Calu3 (cell line): ENCODE data around the gene FAF1. TPM values are rescaled to one million over a fixed set of nuclear protein-coding genes. Genes with fewer than 3 reads are reported as not detected.

Experiments used
- BruUV-seq: library from RNA; stranded (reverse); fragments of 400-500 nt; replicated peaks from 2 replicates; lab custom pipeline; 2021; lab: Mats Ljungman, UMichigan
- CTCF ChIA-PET: fragments of 300-600 bp; sonication (Branson Sonifier 250); formaldehyde crosslinking; loops from one replicate; lab custom pipeline; 2022; ENCODE audit warnings: antibody characterized with exemption; lab: Charles Lee
- DNase-seq: peaks from one replicate; pipeline ENCODE4 v3.0.0; 2022
- H3K27ac Mint-ChIP-seq: one replicate; pipeline ENCODE4 v1.8.0; 2022; ENCODE audit warnings: mixed read lengths; ENCODE audit not compliant: unreplicated experiment
- H3K27me3 Mint-ChIP-seq: one replicate; pipeline ENCODE4 v1.8.0; 2022; ENCODE audit warnings: mixed read lengths; ENCODE audit not compliant: unreplicated experiment
- H3K36me3 Mint-ChIP-seq: one replicate; pipeline ENCODE4 v1.8.0; 2022; ENCODE audit warnings: mild to moderate bottlenecking, moderate library complexity, mixed read lengths; ENCODE audit not compliant: insufficient read depth, unreplicated experiment
- H3K4me1 Mint-ChIP-seq: one replicate; pipeline ENCODE4 v1.8.0; 2022; ENCODE audit warnings: mild to moderate bottlenecking, low read depth, mixed read lengths; ENCODE audit not compliant: unreplicated experiment
- H3K4me3 Mint-ChIP-seq: one replicate; pipeline ENCODE4 v1.8.0; 2022; ENCODE audit warnings: mild to moderate bottlenecking, low read depth, moderate library complexity, mixed read lengths; ENCODE audit not compliant: unreplicated experiment
- H3K9me3 Mint-ChIP-seq: one replicate; pipeline ENCODE4 v1.8.0; 2022; ENCODE audit warnings: low read depth, mixed read lengths; ENCODE audit not compliant: unreplicated experiment
- intact Hi-C: fragments of 100-400 bp; cut with micrococcal nuclease; formaldehyde crosslinking; loops from one replicate; pipeline ENCODE4 v1.10.0; 2022; ENCODE audit not compliant: unreplicated experiment
- total RNA-seq: library from RNA; stranded (reverse); gene quantifications from 2 replicates; pipeline ENCODE4 v1.2.3, GENCODE V29; 2022
- TF ChIP-seq, protein P1 (sequence below): fragments of 200-600 bp; IDR thresholded peaks from one replicate; pipeline ENCODE4 v1.8.0; 2022; ENCODE audit warnings: antibody characterized with exemption; ENCODE audit not compliant: unreplicated experiment

FAF1 gene
- total RNA-seq, 1 experiment from 2014 or later: 104 TPM

DNA sequence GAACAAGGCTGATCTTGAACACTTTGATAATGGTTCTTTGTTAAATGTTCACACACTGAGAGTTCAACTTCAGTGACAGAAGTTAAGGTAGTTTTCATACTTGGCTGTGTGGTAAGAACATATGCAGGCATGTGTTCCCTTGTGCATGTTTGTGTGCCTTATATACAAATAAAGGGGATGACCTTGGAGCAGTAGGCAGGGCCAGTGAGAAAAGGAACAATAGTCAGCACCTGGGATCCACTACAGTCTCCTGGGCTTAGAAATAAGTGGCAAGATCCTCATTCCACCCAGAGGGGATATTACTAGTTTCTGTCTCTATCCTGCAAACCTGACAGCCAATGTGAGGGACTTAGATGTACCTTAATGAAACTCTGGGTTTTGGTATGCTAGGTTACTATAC, 486.6 kb downstream of the FAF1 start:
- intact Hi-C loops: no loop called here
- DNase-seq: no peak
- TF ChIP-seq, protein P1, sequence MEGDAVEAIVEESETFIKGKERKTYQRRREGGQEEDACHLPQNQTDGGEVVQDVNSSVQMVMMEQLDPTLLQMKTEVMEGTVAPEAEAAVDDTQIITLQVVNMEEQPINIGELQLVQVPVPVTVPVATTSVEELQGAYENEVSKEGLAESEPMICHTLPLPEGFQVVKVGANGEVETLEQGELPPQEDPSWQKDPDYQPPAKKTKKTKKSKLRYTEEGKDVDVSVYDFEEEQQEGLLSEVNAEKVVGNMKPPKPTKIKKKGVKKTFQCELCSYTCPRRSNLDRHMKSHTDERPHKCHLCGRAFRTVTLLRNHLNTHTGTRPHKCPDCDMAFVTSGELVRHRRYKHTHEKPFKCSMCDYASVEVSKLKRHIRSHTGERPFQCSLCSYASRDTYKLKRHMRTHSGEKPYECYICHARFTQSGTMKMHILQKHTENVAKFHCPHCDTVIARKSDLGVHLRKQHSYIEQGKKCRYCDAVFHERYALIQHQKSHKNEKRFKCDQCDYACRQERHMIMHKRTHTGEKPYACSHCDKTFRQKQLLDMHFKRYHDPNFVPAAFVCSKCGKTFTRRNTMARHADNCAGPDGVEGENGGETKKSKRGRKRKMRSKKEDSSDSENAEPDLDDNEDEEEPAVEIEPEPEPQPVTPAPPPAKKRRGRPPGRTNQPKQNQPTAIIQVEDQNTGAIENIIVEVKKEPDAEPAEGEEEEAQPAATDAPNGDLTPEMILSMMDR: no peak
- Mint-ChIP-seq H3K27ac (no peak overlapping the region), H3K9me3 (no peaks in the 10 kb centered on the region), H3K4me1 (peaks cover 14% of the 10 kb centered on the region), H3K27me3 (no peaks in the 10 kb centered on the region), H3K4me3 (no peak overlapping the region), H3K36me3 (peaks cover 6% of the 10 kb centered on the region)
- no TSS peak for BruUV-seq
- CTCF ChIA-PET: no interaction called here

DNA sequence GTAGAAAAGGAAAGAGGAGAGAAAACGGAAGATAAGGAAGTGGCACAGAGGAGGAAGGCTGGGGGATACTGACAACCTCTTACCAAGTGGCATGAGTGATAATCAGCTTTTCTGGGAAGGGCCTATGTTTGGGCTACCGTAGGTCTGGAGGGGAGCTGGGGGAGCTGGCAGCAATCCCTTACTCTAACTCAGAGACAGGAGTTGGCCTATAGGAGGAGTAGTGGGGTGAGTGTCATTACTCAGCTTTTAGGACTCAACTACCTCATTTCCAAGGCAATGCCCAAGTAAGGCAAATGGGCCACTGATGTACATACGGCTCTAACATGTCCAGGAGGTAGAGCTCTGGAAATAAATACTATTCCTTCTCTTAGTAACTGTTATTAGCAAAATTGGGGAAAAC, 488.1 kb downstream of the FAF1 start:
- Mint-ChIP-seq H3K9me3 (no peaks in the 10 kb centered on the region), H3K4me3 (no peak overlapping the region), H3K27ac (no peak overlapping the region), H3K4me1 (peaks cover 14% of the 10 kb centered on the region), H3K27me3 (no peaks in the 10 kb centered on the region), H3K36me3 (peaks cover 6% of the 10 kb centered on the region)
- DNase-seq: no peak
- TF ChIP-seq, protein P1: no peak
- intact Hi-C loops: no loop called here
- no TSS peak for BruUV-seq
- CTCF ChIA-PET: no interaction called here

DNA sequence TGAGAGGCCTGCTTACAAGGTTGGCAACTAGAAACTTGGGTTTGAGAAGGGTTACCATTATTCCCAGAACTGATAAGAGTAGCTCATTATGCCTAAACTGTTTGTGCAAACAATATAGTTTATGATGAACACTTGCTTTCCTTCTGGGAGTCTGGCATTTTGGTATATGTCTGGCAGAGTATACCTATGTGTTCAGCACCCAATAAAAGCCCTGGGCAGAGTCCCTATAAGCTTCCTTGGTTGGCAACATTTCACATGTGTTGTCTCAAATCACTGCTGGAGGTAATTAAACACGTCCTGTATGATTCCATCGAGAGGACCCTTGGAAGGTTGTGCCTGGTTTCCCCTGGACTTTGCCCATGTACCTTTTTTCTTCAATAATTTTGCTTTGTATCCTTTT, 497.1 kb downstream of the FAF1 start:
- no peak overlapping the region for H3K27ac Mint-ChIP-seq
- H3K4me3 Mint-ChIP-seq: no peak overlapping the region

DNA sequence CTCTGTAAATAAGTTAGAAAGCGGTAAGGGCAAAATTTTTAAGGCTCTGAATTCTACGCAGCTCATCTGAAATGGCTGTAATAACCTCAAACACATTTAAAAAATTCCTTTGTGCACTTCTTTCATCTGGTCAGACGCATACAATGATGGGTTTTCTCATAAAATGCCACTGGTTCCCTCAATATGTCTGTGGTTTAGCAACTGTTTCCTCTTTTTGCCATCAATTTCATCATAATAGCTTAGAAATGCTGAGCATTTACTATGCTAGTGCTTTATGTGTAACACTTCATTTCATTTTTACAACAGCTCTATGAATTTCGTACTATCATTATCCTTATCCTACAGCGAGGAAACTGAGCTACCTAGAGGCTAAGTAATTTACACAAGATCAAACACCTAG, 501.6 kb downstream of the FAF1 start:
- Mint-ChIP-seq H3K9me3 (no peaks in the 10 kb centered on the region), H3K36me3 (no peaks in the 10 kb centered on the region), H3K27ac (no peak overlapping the region), H3K4me1 (no peaks in the 10 kb centered on the region), H3K4me3 (no peak overlapping the region), H3K27me3 (no peaks in the 10 kb centered on the region)
- TF ChIP-seq, protein P1: no peak
- DNase-seq: no peak
- BruUV-seq: no TSS peak
- intact Hi-C loops: no loop called here
- CTCF ChIA-PET: interaction anchor here (0.7 kb wide), 1 partner anchor 768 kb away, joined by 3 read pairs; no protein-coding TSS in a partner anchor

More for the DNA sequence above, 497.1 kb downstream of the FAF1 start:
- no peaks in the 10 kb centered on the region for H3K9me3 Mint-ChIP-seq
- TF ChIP-seq, protein P1: no peak
- intact Hi-C loops: no loop called here
- H3K27me3 Mint-ChIP-seq: no peaks in the 10 kb centered on the region
- H3K36me3 Mint-ChIP-seq: no peaks in the 10 kb centered on the region
- BruUV-seq: no TSS peak
- no peaks in the 10 kb centered on the region for H3K4me1 Mint-ChIP-seq
- CTCF ChIA-PET: interaction anchor here (0.8 kb wide), 1 partner anchor 12 kb away, joined by 3 read pairs; no protein-coding TSS in a partner anchor
- DNase-seq: no peak
